H1 (cell line): ENCODE measurements around the gene MED28. TPM values are rescaled to one million over a fixed set of nuclear protein-coding genes. Genes with fewer than 3 reads are reported as not detected.

ENCODE experiments used
- CTCF ChIA-PET: fragments of 300-600 bp; sonication (Branson Sonifier 250); formaldehyde crosslinking; loops from one replicate; lab custom pipeline; 2021; ENCODE audit not compliant: partially characterized antibody; lab: Charles Lee
- POLR2A ChIA-PET: fragments of 300-600 bp; sonication (Branson Sonifier 250); formaldehyde crosslinking; loops from one replicate; lab custom pipeline; 2021; ENCODE audit warnings: inconsistent platforms; ENCODE audit not compliant: partially characterized antibody; lab: Charles Lee
- DNase-seq, 2 experiments: peaks; one replicate each; pipeline versions ENCODE4 v3.0.0 to v3.0.0-alpha.2; 2010 to 2022; ENCODE audit warnings: low spot score in 2 of 2, low read depth in 1 of 2, mixed read lengths in 1 of 2
- FAIRE-seq: peaks from 2 replicates; lab custom pipeline; 2011; peaks lifted over from hg19 to GRCh38; lab: Jason Lieb, UNC
- H2AFZ ChIP-seq: 2 replicates; pipeline ENCODE4 v1.8.1; 2012; ENCODE audit warnings: low read length, inconsistent platforms
- H2AK5ac ChIP-seq: 2 replicates; pipeline ENCODE4 v1.6.1; 2013; ENCODE audit warnings: low read depth, low read length
- H2BK120ac ChIP-seq: replicated peaks from 2 replicates; pipeline ENCODE3; 2013; ENCODE audit warnings: low read depth, low read length, inconsistent platforms
- H2BK12ac ChIP-seq: 2 replicates; pipeline ENCODE4 v1.6.1; 2013; ENCODE audit warnings: low read depth, low read length
- H2BK15ac ChIP-seq: 2 replicates; pipeline ENCODE4 v1.6.1; 2013; ENCODE audit warnings: low read length
- H2BK20ac ChIP-seq: 2 replicates; pipeline ENCODE4 v1.6.1; 2013; ENCODE audit warnings: low read length
- H2BK5ac ChIP-seq: 2 replicates; pipeline ENCODE4 v1.6.1; 2013; ENCODE audit warnings: low read depth, low read length
- H3K14ac ChIP-seq: 2 replicates; pipeline ENCODE4 v1.6.1; 2013; ENCODE audit warnings: inconsistent platforms; ENCODE audit not compliant: insufficient read length
- H3K18ac ChIP-seq: 2 replicates; pipeline ENCODE4 v1.6.1; 2013; ENCODE audit warnings: low read length; ENCODE audit errors: extremely low read depth
- H3K23ac ChIP-seq: 2 replicates; pipeline ENCODE4 v1.6.1; 2013; ENCODE audit warnings: inconsistent platforms; ENCODE audit not compliant: insufficient read length
- H3K23me2 ChIP-seq: 2 replicates; pipeline ENCODE4 v1.6.1; 2013; ENCODE audit warnings: low read depth, low read length
- H3K27ac ChIP-seq: 2 replicates; pipeline ENCODE4 v1.6.1; 2011; ENCODE audit warnings: low read depth, low read length, inconsistent platforms
- H3K27me3 ChIP-seq, 4 experiments: replicated peaks in 1 of 4; 1 replicate in 1 of 4; 2 replicates in 3 of 4; pipeline versions ENCODE4 v1.6.1 to v1.8.1; 2011 to 2013; ENCODE audit warnings: low read length in 3 of 4, mild to moderate bottlenecking in 3 of 4, inconsistent platforms in 2 of 4, mixed read lengths in 2 of 4, moderate library complexity in 1 of 4; ENCODE audit not compliant: control insufficient read depth in 3 of 4, insufficient read depth in 3 of 4; ENCODE audit errors: extremely low read depth in 1 of 4
- H3K36me3 ChIP-seq, 4 experiments: 2 replicates each; pipeline versions ENCODE4 v1.6.1 to v1.8.1; 2011 to 2013; ENCODE audit warnings: mild to moderate bottlenecking in 4 of 4, low read length in 3 of 4, moderate library complexity in 2 of 4, control low read depth in 1 of 4, inconsistent platforms in 1 of 4; ENCODE audit not compliant: insufficient read depth in 4 of 4, control insufficient read depth in 2 of 4
- H3K4ac ChIP-seq: replicated peaks from 2 replicates; pipeline ENCODE3; 2013; ENCODE audit warnings: low read length, low read depth, mixed read lengths, inconsistent platforms; ENCODE audit not compliant: insufficient read length
- H3K4me1 ChIP-seq, 4 experiments: replicated peaks in 1 of 4; 1 replicate in 1 of 4; 2 replicates in 3 of 4; pipeline versions ENCODE4 v1.6.1 to v1.8.1; 2011 to 2013; ENCODE audit warnings: low read length in 3 of 4, inconsistent platforms in 2 of 4, mixed read lengths in 1 of 4; ENCODE audit not compliant: insufficient read depth in 4 of 4, control insufficient read depth in 3 of 4
- H3K4me2 ChIP-seq, 2 experiments: 2 replicates each; pipeline versions ENCODE4 v1.6.1 to v1.8.1; 2011 to 2013; ENCODE audit warnings: low read depth in 2 of 2, low read length in 2 of 2, control low read depth in 1 of 2, inconsistent platforms in 1 of 2, mild to moderate bottlenecking in 1 of 2; ENCODE audit not compliant: insufficient read depth in 1 of 2
- H3K4me3 ChIP-seq, 4 experiments: fragments of 200-600, 300-600 bp in 1 of 4; sonication (generic), shearing (Covaris generic), sonication (Bioruptor Twin) in 1 of 4; 2 replicates each; pipeline versions ENCODE4 v1.5.1 to v1.8.1; 2011 to 2016; ENCODE audit warnings: low read length in 4 of 4, low read depth in 3 of 4, control low read depth in 2 of 4, inconsistent platforms in 2 of 4, mild to moderate bottlenecking in 2 of 4, mixed read lengths in 1 of 4, moderate library complexity in 1 of 4; ENCODE audit not compliant: insufficient read depth in 2 of 4; ENCODE audit errors: extremely low read depth in 1 of 4
- H3K56ac ChIP-seq: replicated peaks from 2 replicates; pipeline ENCODE3; 2013; ENCODE audit warnings: low read depth, mild to moderate bottlenecking, mixed read lengths, low read length, inconsistent platforms; ENCODE audit not compliant: insufficient read length
- H3K79me1 ChIP-seq: 2 replicates; pipeline ENCODE4 v1.6.1; 2013; ENCODE audit warnings: low read depth, low read length, control low read depth
- H3K79me2 ChIP-seq, 2 experiments: 2 replicates each; pipeline versions ENCODE4 v1.6.1 to v1.8.1; 2012 to 2013; ENCODE audit warnings: low read length in 2 of 2, mild to moderate bottlenecking in 2 of 2, inconsistent platforms in 1 of 2; ENCODE audit not compliant: insufficient read depth in 2 of 2, control insufficient read depth in 1 of 2
- H3K9ac ChIP-seq, 4 experiments: replicated peaks in 1 of 4; 1 replicate in 1 of 4; 2 replicates in 3 of 4; pipeline versions ENCODE4 v1.6.1 to v1.8.1; 2011 to 2013; ENCODE audit warnings: low read depth in 3 of 4, low read length in 3 of 4, control low read depth in 2 of 4, mild to moderate bottlenecking in 2 of 4, moderate library complexity in 2 of 4, inconsistent platforms in 1 of 4; ENCODE audit errors: extremely low read depth in 1 of 4
- H3K9me3 ChIP-seq, 2 experiments: 2 replicates each; pipeline versions ENCODE4 v1.6.1 to v1.8.1; 2012 to 2013; ENCODE audit warnings: mild to moderate bottlenecking in 2 of 2, moderate library complexity in 2 of 2, control low read depth in 1 of 2, inconsistent platforms in 1 of 2, low read depth in 1 of 2, low read length in 1 of 2, mixed read lengths in 1 of 2; ENCODE audit not compliant: insufficient read depth in 2 of 2
- H4K20me1 ChIP-seq, 2 experiments: replicated peaks in 1 of 2; 2 replicates each; pipeline versions ENCODE3 to v1.8.1; 2011 to 2013; ENCODE audit warnings: inconsistent platforms in 2 of 2, low read length in 2 of 2, mild to moderate bottlenecking in 1 of 2; ENCODE audit not compliant: insufficient read depth in 2 of 2, control insufficient read depth in 1 of 2
- H4K5ac ChIP-seq: 2 replicates; pipeline ENCODE4 v1.6.1; 2013; ENCODE audit warnings: low read length, low read depth, mixed read lengths, inconsistent platforms; ENCODE audit not compliant: insufficient read length
- H4K8ac ChIP-seq: 2 replicates; pipeline ENCODE4 v1.8.0; 2013; ENCODE audit warnings: mild to moderate bottlenecking, moderate library complexity, low read length, inconsistent platforms; ENCODE audit not compliant: insufficient read depth; ENCODE audit errors: extremely low read depth
- H4K91ac ChIP-seq: replicated peaks from 2 replicates; pipeline ENCODE3; 2013; ENCODE audit warnings: low read length, mixed read lengths, inconsistent platforms; ENCODE audit not compliant: insufficient read length
- BACH1 ChIP-seq: IDR thresholded peaks from 2 replicates; pipeline ENCODE4 v1.6.1; 2012; ENCODE audit warnings: low read length, improper control_type of control experiment
- CREB1 ChIP-seq: IDR thresholded peaks from 2 replicates; pipeline ENCODE4 v1.6.1; 2012; ENCODE audit warnings: inconsistent platforms
- EGR1 ChIP-seq: IDR thresholded peaks from 2 replicates; pipeline ENCODE4 v1.6.1; 2011; ENCODE audit warnings: low read depth, low read length, borderline replicate concordance
- HDAC6 ChIP-seq: IDR thresholded peaks from one replicate; pipeline ENCODE4 v1.7.1; 2012; ENCODE audit warnings: low read depth, mild to moderate bottlenecking, inconsistent platforms, low read length, moderate library complexity
- KDM5A ChIP-seq: fragments of 200-600 bp; IDR thresholded peaks from 2 replicates; pipeline ENCODE4 v1.7.1; 2012; ENCODE audit warnings: mild to moderate bottlenecking, low read length, inconsistent platforms, mixed read lengths
- PHF8 ChIP-seq: fragments of 200-600 bp; sonication (generic); conservative IDR thresholded peaks from 2 replicates; pipeline ENCODE4 v1.7.1; 2012; ENCODE audit warnings: low read depth, mild to moderate bottlenecking, inconsistent platforms, low read length, moderate library complexity
- POLR2AphosphoS5 ChIP-seq: IDR thresholded peaks from 2 replicates; pipeline ENCODE4 v1.6.1; 2011; ENCODE audit warnings: low read depth, low read length
- RBBP5 ChIP-seq: IDR thresholded peaks from 2 replicates; pipeline ENCODE4 v1.7.1; 2012; ENCODE audit warnings: low read depth, mild to moderate bottlenecking, inconsistent platforms, low read length, moderate library complexity, borderline replicate concordance
- SRF ChIP-seq: IDR thresholded peaks from 2 replicates; pipeline ENCODE4 v1.6.1; 2011; ENCODE audit warnings: mild to moderate bottlenecking, low read depth, low read length, moderate library complexity
- WGBS, 2 experiments: shearing (Covaris generic) in 1 of 2; methylation state at CpG; one replicate each; pipeline versions ENCODE4 v1.1.6 to v1.1.7; 2013 to 2015; ENCODE audit warnings: low lambda C conversion rate in 2 of 2, mixed read lengths in 2 of 2, inconsistent platforms in 1 of 2, low coverage in 1 of 2, missing lambda C conversion rate in 1 of 2; ENCODE audit not compliant: insufficient replicate concordance in 2 of 2, insufficient coverage in 1 of 2, insufficient read length in 1 of 2; ENCODE audit errors: extremely low coverage in 1 of 2, missing lambda C conversion rate in 1 of 2; 5-methylcytosine and 5-hydroxymethylcytosine counted together
- polyA plus RNA-seq, 7 experiments: library from polyadenylated mRNA; depleted of rRNA in 3 of 7; stranded (reverse) in 5 of 7; unstranded in 2 of 7; fragments of >200 nt in 5 of 7; fragments of 200-250 nt in 2 of 7; gene quantifications; 1 replicate in 5 of 7; 2 replicates in 1 of 7; 4 replicates in 1 of 7; pipeline versions ENCODE4 v1.2.1 to v1.2.3, GENCODE V29; 2011 to 2013; ENCODE audit warnings: missing spikeins in 2 of 7, mixed read lengths in 2 of 7
- total RNA-seq: library from RNA; stranded (reverse); fragmentation: NEBNext Ultra II Directional; extraction: Animal tissue kit (Norgen Biotek cat#: 25700); gene quantifications from 2 replicates; pipeline ENCODE4 v1.2.1, GENCODE V29; 2021

The MED28 gene
- total and polyA plus RNA-seq, 2 of the 8 experiments (the other 6 are each of a cell fraction or from before 2014, with no cell fraction given), result 24.0 to 87.1 TPM

DNA sequence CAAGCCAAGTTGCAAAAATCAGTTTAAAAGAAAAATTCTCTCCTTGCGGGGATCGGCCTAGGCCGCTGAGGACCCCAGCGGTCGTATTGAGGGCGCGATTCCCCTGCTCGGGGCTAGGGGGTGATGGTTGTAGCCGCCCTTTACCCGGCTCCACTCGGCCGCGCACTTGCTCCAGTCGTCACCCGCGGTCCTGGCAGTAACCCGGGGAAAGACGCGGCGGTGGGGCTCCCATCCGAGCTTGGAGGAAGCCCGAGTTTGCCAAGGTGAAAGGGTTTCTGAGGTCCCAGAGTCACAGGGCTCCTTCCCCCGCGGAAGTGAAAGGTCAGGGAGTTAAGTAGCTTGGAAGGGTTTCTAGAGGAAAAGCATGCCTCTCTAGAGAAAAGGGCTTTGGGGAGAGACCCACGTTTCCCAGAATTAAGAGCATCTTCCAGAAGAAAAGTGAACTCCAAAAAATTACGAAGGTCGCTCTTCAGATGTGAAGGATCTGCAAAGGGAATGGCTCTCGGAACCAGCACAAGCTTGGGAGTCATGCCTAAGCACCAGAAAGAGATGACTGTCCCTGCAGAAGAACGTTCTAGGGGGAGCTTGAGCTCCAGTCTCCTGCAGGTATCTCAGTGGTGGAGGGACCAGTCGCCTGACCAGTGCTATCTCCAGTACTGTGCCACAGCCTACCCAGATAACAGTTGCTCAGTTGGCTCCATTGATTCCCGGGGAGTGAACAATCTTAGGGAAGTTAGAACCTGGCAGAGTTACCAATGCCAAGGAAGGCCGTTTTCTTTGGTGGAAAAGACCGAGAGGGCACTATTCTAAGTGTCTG, 36.6 kb upstream of the MED28 start:
- H3K4me1 ChIP-seq, result peaks cover 0 to 5% (median 3%) of the 10 kb centered on the region in 4 experiments; a peak in 4 of 7 replicates
- WGBS, 2 experiments, result 15% methylated on average over 33 of the region's 33 CpGs; no CpG with 5 or more reads in 1 of the 2 experiments
- H3K4ac ChIP-seq, result no peak overlapping the region
- H4K20me1 ChIP-seq, result no peaks in the 10 kb centered on the region
- peak overlapping the region; percentile 90; the same call in 1 of the 2 replicates for H4K8ac ChIP-seq
- no peaks in the 10 kb centered on the region; the same call in 1 of the 2 replicates for H3K79me1 ChIP-seq
- no peak overlapping the region for H2BK12ac ChIP-seq
- H3K4me3 ChIP-seq, result peak overlapping the region; percentile 60 to 85 (median 69)
- ChIA-PET POLR2A (interaction anchor here (0.7 to 1.3 kb wide), 10 partner anchors 8 to 68 kb away, joined by 3 to 7 read pairs (median 4); partner anchors contain the start of genes MED28 and QDPR), CTCF (interaction anchor here (1.1 to 4.5 kb wide), 7 partner anchors 10 to 58 kb away, joined by 3 to 23 read pairs (median 4); no protein-coding TSS in a partner anchor)
- H3K9ac ChIP-seq, result peak overlapping the region; percentile 31 to 66 (median 56)
- DNase-seq (no peak), FAIRE-seq (no peak)
- H3K36me3 ChIP-seq, result peaks cover 3 to 22% (median 9%) of the 10 kb centered on the region in 4 experiments; a peak in 7 of 8 replicates
- no peak overlapping the region for H4K91ac ChIP-seq
- H3K14ac ChIP-seq, result no peak overlapping the region
- H2BK5ac ChIP-seq, result no peak overlapping the region
- peak overlapping the region; percentile 72 to 83 for H3K4me2 ChIP-seq
- H2AK5ac ChIP-seq, result no peak overlapping the region
- no peak overlapping the region for H2BK20ac ChIP-seq
- H2BK120ac ChIP-seq, result no peak overlapping the region
- H3K27me3 ChIP-seq, result no peaks in the 10 kb centered on the region
- 0 out of 4 replicates have a peak, but pooled peaks cover 0 to 10% of the 10 kb centered on the region in 2 experiments for H3K79me2 ChIP-seq
- H3K23ac ChIP-seq, result no peak overlapping the region
- no peak overlapping the region; the same call in 1 of the 2 replicates for H2AFZ ChIP-seq
- peak overlapping the region; percentile 12 for H3K56ac ChIP-seq
- peak overlapping the region; percentile 36 for H4K5ac ChIP-seq
- H3K9me3 ChIP-seq, result no peaks in the 10 kb centered on the region
- H3K18ac ChIP-seq, result peak overlapping the region; percentile 71
- peaks cover 5% of the 10 kb centered on the region; the same call in 1 of the 2 replicates for H3K23me2 ChIP-seq
- no peak overlapping the region for H2BK15ac ChIP-seq
- no peak overlapping the region for H3K27ac ChIP-seq
- no peak for TF ChIP-seq KDM5A
- no peak for TF ChIP-seq CREB1
- no peak; the same call in 1 of the 2 replicates for TF ChIP-seq PHF8
- TF ChIP-seq EGR1, result no peak
- no peak for TF ChIP-seq POLR2AphosphoS5
- no peak for TF ChIP-seq HDAC6
- no peak for TF ChIP-seq SRF
- TF ChIP-seq RBBP5, result no peak
- no peak for TF ChIP-seq BACH1
